Ishikawa (cell line): Measurements from ENCODE around the gene PLPP3.

Experiments
- CEBPB ChIP-seq: IDR thresholded peaks from 2 replicates; pipeline ENCODE4 v1.6.1; 2012
- CREB1 ChIP-seq: IDR thresholded peaks from 2 replicates; pipeline ENCODE4 v1.6.1; 2012; ENCODE audit warnings: low read depth
- EGR1 ChIP-seq: IDR thresholded peaks from 2 replicates; pipeline ENCODE4 v1.6.1; 2012
- EP300 ChIP-seq: IDR thresholded peaks from 2 replicates; pipeline ENCODE4 v1.6.1; 2012; ENCODE audit warnings: borderline replicate concordance
- FOXM1 ChIP-seq: IDR thresholded peaks from 2 replicates; pipeline ENCODE4 v1.6.1; 2012; ENCODE audit warnings: low read depth, borderline replicate concordance
- NFIC ChIP-seq: IDR thresholded peaks from 2 replicates; pipeline ENCODE4 v1.6.1; 2012
- RAD21 ChIP-seq: IDR thresholded peaks from 2 replicates; pipeline ENCODE4 v1.6.1; 2012; ENCODE audit warnings: low read depth
- TAF1 ChIP-seq: IDR thresholded peaks from 2 replicates; pipeline ENCODE4 v1.6.1; 2012; ENCODE audit warnings: low read depth, mild to moderate bottlenecking
- TEAD4 ChIP-seq: IDR thresholded peaks from 2 replicates; pipeline ENCODE4 v1.6.1; 2012
- ZBTB7A ChIP-seq: IDR thresholded peaks from 2 replicates; pipeline ENCODE4 v1.6.1; 2012; ENCODE audit warnings: low read depth
- TF ChIP-seq, protein P1 (sequence below): IDR thresholded peaks from 2 replicates; pipeline ENCODE4 v1.6.1; 2012
- TF ChIP-seq, protein P2 (sequence below): IDR thresholded peaks from 2 replicates; pipeline ENCODE4 v1.6.1; 2012; ENCODE audit warnings: low read depth, mild to moderate bottlenecking
- TF ChIP-seq, protein P3 (sequence below): IDR thresholded peaks from 2 replicates; pipeline ENCODE4 v1.6.1; 2012

DNA sequence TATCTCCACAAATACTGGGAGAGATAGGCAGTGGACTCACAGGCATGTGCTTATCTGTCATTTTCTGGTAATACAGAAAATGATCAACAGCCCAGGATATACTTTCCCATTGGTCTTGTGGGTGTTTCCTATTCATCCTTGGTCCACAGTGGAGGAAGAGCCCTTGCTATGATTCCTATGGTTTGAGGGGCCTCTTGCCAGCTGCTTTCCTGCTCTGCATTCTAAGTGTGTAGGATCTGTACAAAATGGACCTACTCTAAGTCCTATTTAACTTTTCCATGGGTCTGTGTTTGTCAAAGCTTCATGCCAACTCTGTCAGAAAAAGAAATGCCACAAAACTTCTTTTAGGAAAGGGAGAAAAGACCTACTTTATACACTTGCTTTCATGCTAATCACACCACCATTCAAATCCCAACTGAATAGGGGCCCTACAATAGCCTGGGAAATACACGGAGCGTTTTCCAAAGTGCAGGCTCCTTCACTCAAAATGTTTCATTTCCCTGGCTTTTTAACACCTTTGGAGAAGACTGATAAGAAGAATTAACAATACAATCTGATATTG, 16.4 kb downstream of the PLPP3 start:
- TF ChIP-seq NFIC (no peak), EP300 (no peak), TEAD4 (no peak), CREB1 (no peak), RAD21 (no peak), EGR1 (no peak), TAF1 (no peak), ZBTB7A (no peak), CEBPB (no peak), FOXM1 (no peak)
- TF ChIP-seq, protein P1, sequence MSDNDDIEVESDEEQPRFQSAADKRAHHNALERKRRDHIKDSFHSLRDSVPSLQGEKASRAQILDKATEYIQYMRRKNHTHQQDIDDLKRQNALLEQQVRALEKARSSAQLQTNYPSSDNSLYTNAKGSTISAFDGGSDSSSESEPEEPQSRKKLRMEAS = no peak
- TF ChIP-seq, protein P2, sequence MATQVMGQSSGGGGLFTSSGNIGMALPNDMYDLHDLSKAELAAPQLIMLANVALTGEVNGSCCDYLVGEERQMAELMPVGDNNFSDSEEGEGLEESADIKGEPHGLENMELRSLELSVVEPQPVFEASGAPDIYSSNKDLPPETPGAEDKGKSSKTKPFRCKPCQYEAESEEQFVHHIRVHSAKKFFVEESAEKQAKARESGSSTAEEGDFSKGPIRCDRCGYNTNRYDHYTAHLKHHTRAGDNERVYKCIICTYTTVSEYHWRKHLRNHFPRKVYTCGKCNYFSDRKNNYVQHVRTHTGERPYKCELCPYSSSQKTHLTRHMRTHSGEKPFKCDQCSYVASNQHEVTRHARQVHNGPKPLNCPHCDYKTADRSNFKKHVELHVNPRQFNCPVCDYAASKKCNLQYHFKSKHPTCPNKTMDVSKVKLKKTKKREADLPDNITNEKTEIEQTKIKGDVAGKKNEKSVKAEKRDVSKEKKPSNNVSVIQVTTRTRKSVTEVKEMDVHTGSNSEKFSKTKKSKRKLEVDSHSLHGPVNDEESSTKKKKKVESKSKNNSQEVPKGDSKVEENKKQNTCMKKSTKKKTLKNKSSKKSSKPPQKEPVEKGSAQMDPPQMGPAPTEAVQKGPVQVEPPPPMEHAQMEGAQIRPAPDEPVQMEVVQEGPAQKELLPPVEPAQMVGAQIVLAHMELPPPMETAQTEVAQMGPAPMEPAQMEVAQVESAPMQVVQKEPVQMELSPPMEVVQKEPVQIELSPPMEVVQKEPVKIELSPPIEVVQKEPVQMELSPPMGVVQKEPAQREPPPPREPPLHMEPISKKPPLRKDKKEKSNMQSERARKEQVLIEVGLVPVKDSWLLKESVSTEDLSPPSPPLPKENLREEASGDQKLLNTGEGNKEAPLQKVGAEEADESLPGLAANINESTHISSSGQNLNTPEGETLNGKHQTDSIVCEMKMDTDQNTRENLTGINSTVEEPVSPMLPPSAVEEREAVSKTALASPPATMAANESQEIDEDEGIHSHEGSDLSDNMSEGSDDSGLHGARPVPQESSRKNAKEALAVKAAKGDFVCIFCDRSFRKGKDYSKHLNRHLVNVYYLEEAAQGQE = no peak
- TF ChIP-seq, protein P3, sequence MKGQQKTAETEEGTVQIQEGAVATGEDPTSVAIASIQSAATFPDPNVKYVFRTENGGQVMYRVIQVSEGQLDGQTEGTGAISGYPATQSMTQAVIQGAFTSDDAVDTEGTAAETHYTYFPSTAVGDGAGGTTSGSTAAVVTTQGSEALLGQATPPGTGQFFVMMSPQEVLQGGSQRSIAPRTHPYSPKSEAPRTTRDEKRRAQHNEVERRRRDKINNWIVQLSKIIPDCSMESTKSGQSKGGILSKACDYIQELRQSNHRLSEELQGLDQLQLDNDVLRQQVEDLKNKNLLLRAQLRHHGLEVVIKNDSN = no peak
